ENCODE measurements around the gene LRRC15.

The LRRC15 gene

DNA sequence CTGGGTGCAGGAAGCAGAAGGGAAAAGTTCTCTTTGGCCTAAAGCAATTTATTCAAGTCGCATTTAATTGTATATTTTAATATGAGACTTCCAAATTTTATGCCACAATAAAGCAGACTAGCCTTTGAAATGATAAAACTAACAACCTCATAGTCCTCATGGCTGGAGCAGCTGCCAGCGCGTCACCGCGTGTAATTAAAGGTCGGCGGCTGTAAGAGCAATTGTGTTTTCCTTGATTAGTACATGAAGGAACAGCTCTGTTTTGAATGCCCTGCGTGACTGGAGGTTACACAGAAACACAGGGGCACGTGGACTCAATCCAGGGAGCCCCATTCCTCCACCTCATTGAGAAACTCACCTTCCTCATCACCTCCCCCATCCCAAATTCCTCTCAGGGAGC lies 10.1 kb upstream of the LRRC15 start:
- Histone ChIP-seq H2AK5ac (ENCODE audit: low read length, severe bottlenecking) (no peak overlapping the region), H3K27me3 (ENCODE audit: control insufficient read depth in 1 of 2, insufficient read depth in 1 of 2, low read length in 2 of 2) (peaks cover 47 to 48% of the 10 kb centered on the region in 2 experiments), H3K9ac (ENCODE audit: low read length) (no peak overlapping the region), H3K18ac (ENCODE audit: low read depth in 1 of 2, low read length in 2 of 2) (no peak overlapping the region), H3K27ac (ENCODE audit: low read length, poor library complexity, severe bottlenecking) (no peak overlapping the region), H3K79me1 (replicated peaks; ENCODE audit: low read length, poor library complexity, severe bottlenecking) (no peaks in the 10 kb centered on the region), H3K9me3 (ENCODE audit: control insufficient read depth, low read length) (no peaks in the 10 kb centered on the region), H3K4ac (ENCODE audit: low read depth in 1 of 2, low read length in 2 of 2) (no peak overlapping the region), H2AFZ (ENCODE audit: low read depth, low read length) (no peak overlapping the region), H2BK5ac (ENCODE audit: low read depth, low read length, poor library complexity, severe bottlenecking) (no peak overlapping the region), H3K4me2 (ENCODE audit: low read length, poor library complexity, severe bottlenecking) (no peak overlapping the region), H3K14ac (ENCODE audit: low read length in 2 of 2) (no peak overlapping the region), H3K4me3 (ENCODE audit: insufficient read depth in 1 of 2, low read depth in 1 of 2, low read length in 2 of 2) (no peak overlapping the region), H3K4me1 (ENCODE audit: control insufficient read depth, insufficient read depth, low read depth, low read length) (no peaks in the 10 kb centered on the region), H4K91ac (ENCODE audit: low read length) (no peak overlapping the region), H4K8ac (ENCODE audit: low read length) (no peak overlapping the region), H2BK15ac (ENCODE audit: low read depth, poor library complexity, severe bottlenecking) (no peak overlapping the region), H2BK120ac (ENCODE audit: low read depth, low read length) (no peak overlapping the region), H2BK12ac (ENCODE audit: low read length in 2 of 2) (no peak overlapping the region), H3K36me3 (ENCODE audit: control insufficient read depth in 1 of 2, insufficient read depth in 2 of 2, low read depth in 1 of 2, low read length in 2 of 2) (no peaks in the 10 kb centered on the region), H3K23ac (ENCODE audit: low read length in 2 of 2) (no peak overlapping the region)
- no peak for DNase-seq
- WGBS, result 89% methylated on average over 8 of the region's 9 CpGs

DNA sequence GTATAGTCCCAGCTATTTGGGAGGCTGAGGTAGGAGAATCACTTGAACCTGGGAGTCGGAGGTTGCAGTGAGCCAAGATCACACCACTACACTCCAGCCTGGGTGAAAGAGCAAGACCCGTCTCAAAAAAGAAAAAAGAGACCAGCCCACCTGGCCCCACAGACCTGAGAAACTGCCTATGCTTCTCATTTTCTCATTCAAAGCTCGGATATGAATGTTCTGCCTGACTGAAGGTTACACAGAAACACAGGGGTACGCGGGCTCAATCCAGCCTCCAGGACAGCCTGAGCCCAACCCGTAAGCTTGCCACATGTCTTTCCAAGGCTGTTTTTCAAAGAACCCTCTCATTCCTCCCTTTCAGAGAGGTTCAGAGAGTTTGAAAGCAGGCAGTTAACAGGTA lies 9.7 kb upstream of the LRRC15 start:
- Histone ChIP-seq H2BK5ac (ENCODE audit: low read depth, low read length, poor library complexity, severe bottlenecking) (no peak overlapping the region), H4K91ac (ENCODE audit: low read length) (no peak overlapping the region), H3K4me1 (ENCODE audit: control insufficient read depth, insufficient read depth, low read depth, low read length) (no peaks in the 10 kb centered on the region), H3K4me3 (ENCODE audit: insufficient read depth in 1 of 2, low read depth in 1 of 2, low read length in 2 of 2) (no peak overlapping the region), H3K27me3 (ENCODE audit: control insufficient read depth in 1 of 2, insufficient read depth in 1 of 2, low read length in 2 of 2) (peaks cover 45% of the 10 kb centered on the region in 2 experiments), H2BK15ac (ENCODE audit: low read depth, poor library complexity, severe bottlenecking) (no peak overlapping the region), H3K9me3 (ENCODE audit: control insufficient read depth, low read length) (no peaks in the 10 kb centered on the region), H3K79me1 (replicated peaks; ENCODE audit: low read length, poor library complexity, severe bottlenecking) (no peaks in the 10 kb centered on the region), H3K18ac (ENCODE audit: low read depth in 1 of 2, low read length in 2 of 2) (no peak overlapping the region), H3K23ac (ENCODE audit: low read length in 2 of 2) (no peak overlapping the region), H2BK12ac (ENCODE audit: low read length in 2 of 2) (no peak overlapping the region), H2AFZ (ENCODE audit: low read depth, low read length) (no peak overlapping the region), H2AK5ac (ENCODE audit: low read length, severe bottlenecking) (no peak overlapping the region), H4K8ac (ENCODE audit: low read length) (no peak overlapping the region), H3K4me2 (ENCODE audit: low read length, poor library complexity, severe bottlenecking) (no peak overlapping the region), H3K4ac (ENCODE audit: low read depth in 1 of 2, low read length in 2 of 2) (no peak overlapping the region), H3K36me3 (ENCODE audit: control insufficient read depth in 1 of 2, insufficient read depth in 2 of 2, low read depth in 1 of 2, low read length in 2 of 2) (no peaks in the 10 kb centered on the region), H2BK120ac (ENCODE audit: low read depth, low read length) (no peak overlapping the region), H3K14ac (ENCODE audit: low read length in 2 of 2) (no peak overlapping the region), H3K27ac (ENCODE audit: low read length, poor library complexity, severe bottlenecking) (no peak overlapping the region), H3K9ac (ENCODE audit: low read length) (no peak overlapping the region)
- no peak for DNase-seq
- 93% methylated on average over 6 of the region's 6 CpGs for WGBS

DNA sequence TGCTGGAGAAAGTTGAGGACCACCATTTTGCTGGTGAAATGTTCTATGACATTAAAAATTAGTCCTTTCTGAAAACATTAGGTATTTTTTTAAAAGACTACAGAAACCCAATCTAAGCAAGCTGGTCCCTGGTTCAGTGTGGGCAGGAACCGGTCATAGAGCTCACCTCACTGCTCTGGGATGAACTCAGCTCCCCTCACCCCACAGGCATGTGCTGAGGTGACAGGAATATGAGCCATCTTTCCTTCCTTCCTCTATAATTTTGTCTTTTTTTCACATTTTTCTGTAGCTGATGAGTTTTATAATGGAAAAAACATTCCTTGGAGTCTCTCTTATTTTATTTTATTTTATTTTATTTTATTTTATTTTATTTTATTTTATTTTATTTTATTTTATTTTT lies 8.2 kb upstream of the LRRC15 start:
- H3K9ac ChIP-seq (ENCODE audit: low read length), result no peak overlapping the region
- H3K79me1 ChIP-seq (replicated peaks; ENCODE audit: low read length, poor library complexity, severe bottlenecking), result no peaks in the 10 kb centered on the region
- no peak overlapping the region for H3K23ac ChIP-seq (ENCODE audit: low read length in 2 of 2)
- 100% methylated on average over 1 of the region's 1 CpG for WGBS
- no peak overlapping the region for H2AK5ac ChIP-seq (ENCODE audit: low read length, severe bottlenecking)
- H2BK5ac ChIP-seq (ENCODE audit: low read depth, low read length, poor library complexity, severe bottlenecking), result no peak overlapping the region
- H4K91ac ChIP-seq (ENCODE audit: low read length), result no peak overlapping the region
- H2BK12ac ChIP-seq (ENCODE audit: low read length in 2 of 2), result no peak overlapping the region
- H3K36me3 ChIP-seq (ENCODE audit: control insufficient read depth in 1 of 2, insufficient read depth in 2 of 2, low read depth in 1 of 2, low read length in 2 of 2), result no peaks in the 10 kb centered on the region
- H4K8ac ChIP-seq (ENCODE audit: low read length), result no peak overlapping the region
- H2AFZ ChIP-seq (ENCODE audit: low read depth, low read length), result no peak overlapping the region
- H3K27ac ChIP-seq (ENCODE audit: low read length, poor library complexity, severe bottlenecking), result no peak overlapping the region
- H2BK15ac ChIP-seq (ENCODE audit: low read depth, poor library complexity, severe bottlenecking), result no peak overlapping the region
- no peak overlapping the region for H3K4ac ChIP-seq (ENCODE audit: low read depth in 1 of 2, low read length in 2 of 2)
- H3K18ac ChIP-seq (ENCODE audit: low read depth in 1 of 2, low read length in 2 of 2), result no peak overlapping the region
- no peaks in the 10 kb centered on the region for H3K4me1 ChIP-seq (ENCODE audit: control insufficient read depth, insufficient read depth, low read depth, low read length)
- no peaks in the 10 kb centered on the region for H3K9me3 ChIP-seq (ENCODE audit: control insufficient read depth, low read length)
- DNase-seq, result no peak
- H3K4me3 ChIP-seq (ENCODE audit: insufficient read depth in 1 of 2, low read depth in 1 of 2, low read length in 2 of 2), result no peak overlapping the region
- no peak overlapping the region for H2BK120ac ChIP-seq (ENCODE audit: low read depth, low read length)
- H3K14ac ChIP-seq (ENCODE audit: low read length in 2 of 2), result no peak overlapping the region
- peaks cover 37 to 45% of the 10 kb centered on the region in 2 experiments for H3K27me3 ChIP-seq (ENCODE audit: control insufficient read depth in 1 of 2, insufficient read depth in 1 of 2, low read length in 2 of 2)
- no peak overlapping the region for H3K4me2 ChIP-seq (ENCODE audit: low read length, poor library complexity, severe bottlenecking)

DNA sequence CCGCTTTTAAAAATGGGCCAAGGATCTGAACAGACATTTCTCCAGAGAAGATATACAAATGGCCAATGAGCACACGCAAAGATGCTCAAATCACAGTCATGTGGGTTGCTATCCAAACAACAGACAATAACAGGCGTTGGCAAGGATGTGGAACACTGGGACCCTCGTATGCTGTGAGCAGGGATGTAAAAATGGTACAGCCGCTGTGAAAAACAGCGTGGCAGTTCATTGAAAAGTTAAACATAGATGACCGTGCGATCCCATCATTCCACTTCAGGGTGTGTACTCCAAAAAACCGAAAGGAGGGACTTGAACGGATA lies 6.7 kb upstream of the LRRC15 start:
- Histone ChIP-seq H3K9ac (ENCODE audit: low read length) (no peak overlapping the region), H2AK5ac (ENCODE audit: low read length, severe bottlenecking) (no peak overlapping the region), H3K4me3 (ENCODE audit: insufficient read depth in 1 of 2, low read depth in 1 of 2, low read length in 2 of 2) (no peak overlapping the region), H3K79me1 (replicated peaks; ENCODE audit: low read length, poor library complexity, severe bottlenecking) (no peaks in the 10 kb centered on the region), H3K27me3 (ENCODE audit: control insufficient read depth in 1 of 2, insufficient read depth in 1 of 2, low read length in 2 of 2) (peaks cover 33 to 45% of the 10 kb centered on the region in 2 experiments), H2BK5ac (ENCODE audit: low read depth, low read length, poor library complexity, severe bottlenecking) (no peak overlapping the region), H3K14ac (ENCODE audit: low read length in 2 of 2) (no peak overlapping the region), H3K27ac (ENCODE audit: low read length, poor library complexity, severe bottlenecking) (no peak overlapping the region), H3K4me2 (ENCODE audit: low read length, poor library complexity, severe bottlenecking) (no peak overlapping the region), H3K36me3 (ENCODE audit: control insufficient read depth in 1 of 2, insufficient read depth in 2 of 2, low read depth in 1 of 2, low read length in 2 of 2) (no peaks in the 10 kb centered on the region), H4K91ac (ENCODE audit: low read length) (no peak overlapping the region), H2BK15ac (ENCODE audit: low read depth, poor library complexity, severe bottlenecking) (no peak overlapping the region), H2BK120ac (ENCODE audit: low read depth, low read length) (no peak overlapping the region), H3K9me3 (ENCODE audit: control insufficient read depth, low read length) (no peaks in the 10 kb centered on the region), H3K4ac (ENCODE audit: low read depth in 1 of 2, low read length in 2 of 2) (no peak overlapping the region), H3K4me1 (ENCODE audit: control insufficient read depth, insufficient read depth, low read depth, low read length) (no peaks in the 10 kb centered on the region), H4K8ac (ENCODE audit: low read length) (peak overlapping the region; percentile 64), H2AFZ (ENCODE audit: low read depth, low read length) (no peak overlapping the region), H2BK12ac (ENCODE audit: low read length in 2 of 2) (no peak overlapping the region), H3K18ac (ENCODE audit: low read depth in 1 of 2, low read length in 2 of 2) (no peak overlapping the region), H3K23ac (ENCODE audit: low read length in 2 of 2) (no peak overlapping the region)
- no peak for DNase-seq
- 96% methylated on average over 10 of the region's 10 CpGs for WGBS

Measured in mesenchymal stem cell (in vitro differentiated cells and primary cell).